ENCODE measurements around the gene CAMLG.

The CAMLG gene

GRCh38 chr5:134769206-134769605, 30.9 kb downstream of the CAMLG start:
- peak; percentile 20 for DNase-seq (ENCODE audit: low read depth)
- H3K4me3 ChIP-seq (ENCODE audit: low read depth, low read length): no peak overlapping the region

- H3K4me3 ChIP-seq (ENCODE audit: low read depth, low read length): no peak overlapping the region
- no peak for DNase-seq (ENCODE audit: low read depth)
These were observed 34.2 kb downstream of the CAMLG start for GRCh38 chr5:134772461-134773125.

- H3K4me3 ChIP-seq (ENCODE audit: low read depth, low read length): no peak overlapping the region
- no peak for DNase-seq (ENCODE audit: low read depth)
These were observed 39.0 kb downstream of the CAMLG start for GRCh38 chr5:134777366-134777765.

GRCh38 chr5:134784241-134784920, 46.0 kb downstream of the CAMLG start:
- H3K4me3 ChIP-seq (ENCODE audit: low read depth, low read length): no peak overlapping the region
- DNase-seq (ENCODE audit: low read depth): no peak

DNA sequence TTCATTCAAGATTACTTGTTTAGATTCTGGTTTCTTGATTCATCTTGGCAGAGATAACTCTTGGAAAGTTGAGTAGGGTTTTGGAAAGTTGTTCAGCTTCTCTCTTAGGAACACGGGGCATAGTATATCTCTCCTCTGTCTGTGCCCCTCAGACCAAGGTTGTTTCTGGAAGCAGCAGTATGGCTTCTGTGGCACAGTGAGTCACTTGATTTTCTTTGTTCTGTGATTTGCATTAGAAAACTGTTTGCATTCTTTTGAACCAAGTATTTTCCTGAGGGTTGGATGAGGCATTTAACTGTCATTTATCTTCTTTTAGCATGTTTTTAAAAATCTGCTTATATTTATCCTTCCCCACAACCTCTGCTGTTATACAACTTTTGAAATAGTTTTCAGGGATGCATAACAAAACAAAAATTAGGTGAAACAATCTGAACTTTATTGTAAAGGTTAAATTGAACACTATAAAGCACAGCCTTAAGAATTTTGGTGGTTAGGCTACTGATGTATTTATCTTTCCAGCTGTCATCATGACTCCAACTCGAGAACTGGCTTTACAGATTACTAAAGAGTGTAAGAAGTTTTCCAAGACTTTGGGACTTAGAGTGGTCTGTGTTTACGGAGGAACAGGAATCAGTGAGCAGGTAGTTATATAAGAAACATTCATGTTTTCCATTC, 46.7 kb downstream of the CAMLG start:
- no peak overlapping the region for H3K4me3 ChIP-seq (ENCODE audit: low read depth, low read length)
- no peak for DNase-seq (ENCODE audit: low read depth)

GRCh38 chr5:134787692-134788091, 49.3 kb downstream of the CAMLG start:
- DNase-seq (ENCODE audit: low read depth): no peak
- H3K4me3 ChIP-seq (ENCODE audit: low read depth, low read length): no peak overlapping the region

- no peak for DNase-seq (ENCODE audit: low read depth)
- H3K4me3 ChIP-seq (ENCODE audit: low read depth, low read length): no peak overlapping the region
These were observed 53.2 kb downstream of the CAMLG start for GRCh38 chr5:134791580-134791979.

DNA sequence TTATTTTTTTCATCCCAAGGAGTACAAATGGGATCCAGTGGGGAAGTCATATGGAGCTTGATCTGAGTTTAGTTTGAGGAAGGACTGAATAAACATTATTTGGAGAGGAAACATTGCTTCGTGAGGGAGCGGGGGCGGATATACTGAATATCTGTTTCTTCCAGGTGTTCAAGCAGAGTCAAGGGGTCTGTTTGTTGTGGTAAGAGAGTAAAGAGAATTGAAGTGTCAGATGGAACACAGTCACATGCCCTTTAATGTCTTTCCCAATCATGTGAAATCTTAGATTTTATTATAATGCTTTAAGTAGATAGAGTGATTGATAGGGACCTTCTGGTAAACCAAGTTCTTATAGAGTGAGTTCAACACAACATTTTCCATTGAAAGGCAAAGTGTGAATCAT, 53.9 kb downstream of the CAMLG start:
- no peak for DNase-seq (ENCODE audit: low read depth)
- no peak overlapping the region for H3K4me3 ChIP-seq (ENCODE audit: low read depth, low read length)

DNA sequence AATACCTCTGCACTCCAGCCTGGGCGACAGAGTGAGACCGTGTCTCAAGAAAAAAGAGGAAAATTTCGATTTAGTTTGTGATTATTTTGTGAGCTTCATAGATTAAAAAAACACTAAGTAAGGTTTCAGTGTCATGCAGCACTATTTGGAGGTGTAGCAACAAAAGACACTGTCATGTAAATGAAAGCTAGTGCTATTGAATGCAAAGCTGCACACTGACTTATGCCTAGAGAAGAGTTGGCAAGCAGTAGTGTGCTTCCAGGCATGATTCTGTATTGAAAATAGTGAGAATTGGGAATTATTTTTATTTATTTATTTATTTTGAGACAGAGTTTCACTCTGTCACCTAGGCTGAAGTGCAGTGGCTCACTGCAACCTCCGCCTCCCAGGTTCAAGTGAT, 54.8 kb downstream of the CAMLG start:
- no peak overlapping the region for H3K4me3 ChIP-seq (ENCODE audit: low read depth, low read length)
- no peak for DNase-seq (ENCODE audit: low read depth)

DNA sequence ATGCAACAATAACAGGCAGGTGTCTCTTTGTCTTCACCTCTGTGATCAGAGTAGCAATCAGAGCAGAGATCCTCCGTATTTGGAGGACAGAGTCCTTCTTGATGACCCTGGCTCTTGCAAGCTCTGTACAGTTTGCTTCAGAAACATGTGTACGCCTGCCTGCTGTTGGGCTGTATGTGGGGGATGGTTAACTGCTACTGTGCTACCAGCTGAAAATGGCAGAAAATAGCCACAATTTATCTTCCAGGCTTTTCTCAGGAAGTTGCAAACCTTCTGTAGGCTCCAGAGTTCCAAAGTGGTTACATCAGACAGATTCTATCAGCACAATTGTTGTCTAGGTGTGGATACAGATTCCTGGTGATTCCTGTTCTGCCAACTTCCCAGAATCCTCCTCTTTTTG, 55.7 kb downstream of the CAMLG start:
- no peak overlapping the region for H3K4me3 ChIP-seq (ENCODE audit: low read depth, low read length)
- DNase-seq (ENCODE audit: low read depth): no peak

DNA sequence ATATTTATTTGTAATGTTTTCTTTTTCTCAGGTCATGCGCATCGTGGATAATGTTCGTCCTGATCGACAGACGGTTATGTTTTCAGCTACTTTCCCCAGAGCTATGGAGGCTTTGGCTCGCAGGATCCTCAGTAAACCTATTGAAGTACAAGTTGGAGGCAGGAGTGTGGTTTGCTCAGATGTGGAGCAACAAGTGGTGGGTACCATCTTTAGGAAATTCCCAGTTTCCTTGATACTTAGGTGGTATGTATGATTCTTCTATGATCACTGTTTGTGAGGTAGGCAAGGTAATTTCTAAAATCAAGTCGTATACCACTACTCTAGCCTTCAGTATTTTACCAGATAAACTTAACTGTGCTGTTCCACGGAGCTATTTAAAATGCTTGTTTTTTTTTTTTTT, 56.5 kb downstream of the CAMLG start:
- DNase-seq (ENCODE audit: low read depth): no peak
- H3K4me3 ChIP-seq (ENCODE audit: low read depth, low read length): no peak overlapping the region

DNA sequence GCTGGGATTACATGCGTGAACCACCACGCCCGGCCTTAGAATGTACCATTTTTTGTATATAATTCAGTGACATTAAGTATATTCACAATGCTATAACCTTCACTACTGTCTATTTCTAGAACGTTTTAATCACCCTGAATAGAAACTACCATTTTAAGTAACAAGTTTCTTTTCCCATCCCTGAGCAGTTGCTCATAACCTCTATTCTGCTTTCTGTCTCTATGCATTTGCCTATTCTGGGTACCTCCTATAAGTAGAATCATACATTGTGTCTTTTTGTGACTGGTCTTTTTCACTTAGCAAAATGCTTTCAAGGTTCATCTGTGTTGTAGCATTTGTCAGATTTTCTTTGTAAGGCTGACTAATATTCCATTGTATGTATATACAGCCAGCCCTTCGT, 60.1 kb downstream of the CAMLG start:
- DNase-seq (ENCODE audit: low read depth): no peak

More for the DNA sequence above, 60.1 kb downstream of the CAMLG start:
- no peak overlapping the region for H3K4me3 ChIP-seq (ENCODE audit: low read depth, low read length)
